Mucosa of stomach (tissue), 1 donor: ENCODE measurements around the gene FOXL2.

ENCODE experiments used
- H3K27me3 ChIP-seq: one replicate; pipeline ENCODE4 v1.7.0; 2013; ENCODE audit warnings: mild to moderate bottlenecking, low read length; ENCODE audit not compliant: control insufficient read depth, insufficient read depth
- H3K36me3 ChIP-seq: one replicate; pipeline ENCODE4 v1.7.0; 2013; ENCODE audit warnings: low read length; ENCODE audit not compliant: control insufficient read depth, insufficient read depth
- H3K4me1 ChIP-seq: one replicate; pipeline ENCODE4 v1.7.0; 2013; ENCODE audit warnings: mild to moderate bottlenecking, low read length; ENCODE audit not compliant: control insufficient read depth, insufficient read depth
- H3K4me3 ChIP-seq: one replicate; pipeline ENCODE4 v1.7.0; 2013; ENCODE audit warnings: low read length
- H3K9ac ChIP-seq: one replicate; pipeline ENCODE4 v1.7.0; 2013; ENCODE audit warnings: mild to moderate bottlenecking, low read length, moderate library complexity
- H3K9me3 ChIP-seq: one replicate; pipeline ENCODE4 v1.7.0; 2013; ENCODE audit warnings: mild to moderate bottlenecking, low read length, moderate library complexity; ENCODE audit not compliant: control insufficient read depth
- donor health status: Pancreatic carcinoma.

FOXL2 gene

DNA sequence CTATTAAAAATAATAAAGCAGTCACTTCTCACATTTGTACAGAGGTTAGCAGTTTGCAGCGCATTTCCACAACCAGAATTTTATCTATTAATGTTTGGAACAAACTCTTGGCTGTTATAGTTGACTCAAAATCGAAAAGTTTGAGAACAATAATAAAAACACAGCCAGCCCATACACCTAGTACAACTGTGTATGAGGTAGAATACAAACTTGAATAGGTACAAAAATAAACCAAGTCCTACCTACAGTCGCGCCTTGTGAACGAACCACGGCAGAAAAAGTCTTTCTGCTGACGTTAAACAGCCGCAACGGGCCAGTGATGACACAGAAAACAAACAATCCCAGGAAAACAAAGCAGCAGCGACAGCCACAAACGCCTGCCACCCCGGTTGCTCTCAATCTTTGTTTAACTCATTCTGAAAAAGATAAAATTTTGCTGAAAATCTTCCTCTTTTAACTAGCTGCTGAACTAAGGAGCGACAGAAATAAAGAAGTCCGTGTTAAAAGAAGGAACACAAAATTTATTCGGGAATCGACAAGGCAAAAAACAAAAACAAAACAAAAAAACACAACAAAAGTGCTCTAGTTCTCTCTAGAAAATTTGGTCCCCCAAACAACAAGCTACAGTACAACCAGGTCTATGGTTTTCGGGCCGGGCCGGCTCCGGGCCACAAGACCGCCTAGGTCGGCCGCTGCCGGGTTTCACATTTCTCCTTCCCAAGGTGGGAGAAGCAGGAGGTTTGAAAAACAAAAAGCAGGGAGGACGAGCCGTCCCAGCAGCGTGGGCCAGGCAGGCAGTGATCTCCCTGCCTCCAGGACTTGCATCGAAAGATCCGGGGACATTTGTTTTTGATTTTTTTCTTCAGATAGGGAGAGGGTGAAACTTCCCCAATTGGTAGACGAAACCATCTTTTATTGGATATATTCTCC is 2.9 kb downstream of the FOXL2 start:
- Histone ChIP-seq H3K9ac (no peak overlapping the region), H3K27me3 (peaks cover 98% of the 10 kb centered on the region), H3K9me3 (no peaks in the 10 kb centered on the region), H3K4me1 (peaks cover 36% of the 10 kb centered on the region), H3K4me3 (no peak overlapping the region), H3K36me3 (no peaks in the 10 kb centered on the region)

DNA sequence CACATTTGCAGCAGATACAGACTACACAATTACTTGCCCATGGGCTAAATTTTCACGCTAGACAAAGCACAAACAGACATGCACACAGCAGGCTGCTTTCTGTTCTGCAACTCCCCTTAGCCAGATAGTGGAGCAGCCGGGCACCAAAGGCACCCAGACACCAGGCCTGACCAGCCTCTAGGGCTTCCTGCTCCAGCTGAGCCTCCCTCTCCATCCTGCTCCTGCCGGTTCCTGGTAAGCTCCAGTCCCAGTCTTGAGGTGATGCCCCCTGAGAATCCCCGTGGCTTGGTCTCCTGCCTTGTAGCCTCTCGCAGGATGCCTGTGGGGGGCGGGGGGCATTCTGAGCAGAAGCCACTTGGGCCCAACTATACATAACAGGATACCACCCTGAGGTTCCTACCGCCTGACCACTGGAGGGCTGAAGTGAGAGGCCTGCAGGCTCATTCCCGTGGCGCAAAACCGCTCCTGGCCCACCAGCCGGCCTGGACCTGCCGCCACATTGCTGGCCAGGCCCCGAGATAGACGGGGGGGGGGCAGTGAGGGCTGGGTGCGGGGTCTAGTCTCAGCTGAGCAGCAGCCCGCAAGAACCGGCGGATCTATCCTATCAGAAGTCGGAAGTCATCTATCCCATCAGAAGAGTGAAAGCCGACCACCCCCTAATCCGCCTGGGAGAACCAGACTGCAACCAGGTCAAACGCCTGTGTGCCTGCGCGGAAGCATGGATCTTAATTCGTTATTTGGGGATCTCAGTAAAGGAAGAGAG is 3.9 kb downstream of the FOXL2 start:
- Histone ChIP-seq H3K36me3 (no peaks in the 10 kb centered on the region), H3K4me1 (peaks cover 44% of the 10 kb centered on the region), H3K27me3 (peaks cover 98% of the 10 kb centered on the region), H3K9ac (no peak overlapping the region), H3K4me3 (no peak overlapping the region), H3K9me3 (no peaks in the 10 kb centered on the region)

- no peak overlapping the region for H3K9ac ChIP-seq
- H3K36me3 ChIP-seq = no peaks in the 10 kb centered on the region
- peaks cover 98% of the 10 kb centered on the region for H3K27me3 ChIP-seq
- no peak overlapping the region for H3K4me3 ChIP-seq
- peaks cover 51% of the 10 kb centered on the region for H3K4me1 ChIP-seq
- H3K9me3 ChIP-seq = no peaks in the 10 kb centered on the region
These were observed 4.7 kb downstream of the FOXL2 start for GRCh38 chr3:138942271-138942670.

DNA sequence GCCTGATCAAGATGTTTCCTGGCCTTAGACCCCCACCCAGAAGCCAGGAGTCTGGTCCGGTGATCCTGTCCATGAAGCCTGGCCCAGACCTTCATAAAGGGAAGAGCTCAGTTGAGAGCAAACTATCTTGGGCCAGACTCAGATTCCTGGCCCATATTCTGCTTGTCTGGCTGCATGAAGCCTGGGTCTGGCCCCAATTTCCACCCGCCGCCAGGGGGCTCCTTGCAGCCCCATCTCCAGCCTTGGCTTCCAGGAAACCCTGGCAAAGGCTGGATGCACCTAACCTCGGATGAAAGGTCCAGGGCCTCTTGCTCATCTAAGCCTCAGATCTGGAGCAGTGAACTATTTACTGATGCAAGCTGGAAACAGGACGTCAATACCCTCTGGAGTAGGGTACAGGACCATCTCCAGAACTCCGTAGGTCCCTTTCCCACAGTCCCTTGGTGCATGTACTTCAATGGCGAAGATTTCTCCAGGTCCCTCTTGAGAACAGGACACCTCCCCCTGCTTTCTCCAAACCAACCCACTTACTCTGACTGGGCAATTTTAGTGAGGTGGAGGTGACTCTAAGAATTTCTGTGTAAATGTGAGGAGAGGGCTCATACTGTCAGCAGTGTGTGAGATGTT is 5.6 kb downstream of the FOXL2 start:
- no peak overlapping the region for H3K4me3 ChIP-seq
- H3K36me3 ChIP-seq = no peaks in the 10 kb centered on the region
- H3K27me3 ChIP-seq = peaks cover 98% of the 10 kb centered on the region
- H3K4me1 ChIP-seq = peaks cover 51% of the 10 kb centered on the region
- no peak overlapping the region for H3K9ac ChIP-seq
- no peaks in the 10 kb centered on the region for H3K9me3 ChIP-seq

GRCh38 chr3:138940446-138940845 is 6.5 kb downstream of the FOXL2 start:
- no peak overlapping the region for H3K4me3 ChIP-seq
- H3K9me3 ChIP-seq = no peaks in the 10 kb centered on the region
- H3K36me3 ChIP-seq = no peaks in the 10 kb centered on the region
- peaks cover 53% of the 10 kb centered on the region for H3K4me1 ChIP-seq
- H3K9ac ChIP-seq = no peak overlapping the region
- H3K27me3 ChIP-seq = peaks cover 100% of the 10 kb centered on the region

DNA sequence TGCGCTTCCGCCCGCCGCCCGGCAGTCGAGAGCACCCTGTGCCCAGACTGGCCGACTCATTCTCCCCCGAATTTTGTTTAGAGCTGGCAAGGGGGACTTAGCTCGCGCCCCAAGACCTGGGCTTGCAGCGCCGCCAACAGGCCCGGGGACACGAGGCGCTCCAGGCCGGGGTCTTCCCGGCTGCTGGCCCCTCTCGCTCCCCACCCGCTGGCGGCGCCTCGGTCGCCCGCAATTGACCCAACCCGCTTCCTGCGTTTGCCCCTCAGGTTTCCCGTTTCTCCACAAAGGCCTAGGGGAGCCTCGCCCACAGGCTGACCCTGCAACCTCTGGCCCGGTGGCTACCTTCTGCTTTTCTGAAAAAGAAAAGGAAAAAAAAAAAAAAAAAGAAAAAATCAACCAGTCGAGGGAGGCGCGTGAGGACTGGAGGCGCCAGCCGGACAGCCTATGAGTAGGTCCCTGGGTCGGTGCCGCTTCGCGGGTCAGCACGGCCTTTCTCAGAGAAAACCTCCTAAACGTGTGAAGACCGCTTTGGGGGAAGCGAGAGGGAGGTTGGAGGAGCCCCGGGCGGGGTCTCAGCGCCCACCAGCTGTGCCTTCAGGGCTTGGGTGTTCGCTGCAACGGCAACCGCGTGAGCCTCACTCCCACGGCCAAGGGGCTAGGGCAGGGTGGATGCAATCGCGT is 7.2 kb downstream of the FOXL2 start:
- peaks cover 98% of the 10 kb centered on the region for H3K27me3 ChIP-seq
- no peak overlapping the region for H3K9ac ChIP-seq
- H3K9me3 ChIP-seq = no peaks in the 10 kb centered on the region
- peaks cover 46% of the 10 kb centered on the region for H3K4me1 ChIP-seq
- no peaks in the 10 kb centered on the region for H3K36me3 ChIP-seq
- H3K4me3 ChIP-seq = no peak overlapping the region

DNA sequence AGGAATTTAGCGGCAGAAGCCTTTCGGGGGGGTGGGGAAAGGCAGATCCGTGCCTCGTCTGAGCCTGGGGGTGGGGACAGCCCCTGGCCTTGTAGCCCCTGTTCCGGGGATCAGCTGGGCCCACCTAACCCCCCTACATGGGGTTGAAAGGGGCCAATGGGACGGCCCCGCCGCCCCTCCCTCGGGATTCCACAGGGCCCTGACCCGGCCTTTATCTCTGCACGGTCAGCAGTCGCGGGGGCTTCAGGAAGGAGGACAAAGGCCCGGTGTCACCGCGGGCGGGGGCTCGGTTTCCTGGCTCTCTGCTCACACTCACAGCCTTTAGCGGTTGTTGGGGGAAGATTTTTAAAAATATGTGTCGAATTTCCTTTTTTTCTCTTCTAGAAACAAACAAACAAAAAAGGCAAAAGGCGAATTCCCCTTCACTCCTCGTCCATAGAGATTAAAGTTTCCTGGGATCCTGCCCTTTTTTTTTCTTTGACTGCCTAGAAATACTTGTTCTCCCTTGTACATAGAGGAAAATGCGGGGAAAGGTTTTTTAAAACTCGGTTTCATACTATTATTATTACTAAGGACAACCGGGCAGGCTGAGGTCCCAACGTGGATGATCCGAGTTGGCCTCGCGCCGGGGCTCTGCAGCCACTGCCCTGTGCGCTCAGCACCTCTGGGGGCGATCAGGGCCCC is 7.9 kb downstream of the FOXL2 start:
- Histone ChIP-seq H3K27me3 (peaks cover 98% of the 10 kb centered on the region), H3K36me3 (no peaks in the 10 kb centered on the region), H3K9me3 (no peaks in the 10 kb centered on the region), H3K9ac (no peak overlapping the region), H3K4me3 (no peak overlapping the region), H3K4me1 (peaks cover 41% of the 10 kb centered on the region)

GRCh38 chr3:138938056-138938876 is 8.7 kb downstream of the FOXL2 start:
- H3K4me3 ChIP-seq = no peak overlapping the region

DNA sequence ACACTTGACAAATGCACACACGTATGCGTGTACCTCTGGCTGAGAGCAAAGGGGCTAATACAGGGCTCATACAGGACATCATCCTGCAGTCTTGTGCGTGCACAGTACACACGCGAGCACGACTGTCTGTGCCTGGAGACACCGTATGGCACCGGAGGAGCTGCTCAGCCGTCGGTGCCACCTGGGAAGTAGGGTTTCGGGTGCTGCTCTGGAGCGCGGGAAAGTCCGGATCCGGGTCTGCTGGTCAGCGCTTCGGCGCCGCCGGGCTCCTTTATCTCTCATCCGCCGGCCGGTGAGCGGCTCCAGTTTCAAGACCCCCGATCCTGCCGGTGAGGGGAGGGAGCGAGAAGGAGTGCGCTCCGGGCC is 9.3 kb downstream of the FOXL2 start:
- H3K9me3 ChIP-seq = no peaks in the 10 kb centered on the region
- H3K27me3 ChIP-seq = peaks cover 86% of the 10 kb centered on the region
- H3K36me3 ChIP-seq = no peaks in the 10 kb centered on the region
- peaks cover 41% of the 10 kb centered on the region for H3K4me1 ChIP-seq
- no peak overlapping the region for H3K9ac ChIP-seq
- H3K4me3 ChIP-seq = no peak overlapping the region

More at GRCh38 chr3:138938056-138938876, 8.7 kb downstream of the FOXL2 start:
- peaks cover 92% of the 10 kb centered on the region for H3K27me3 ChIP-seq
- no peaks in the 10 kb centered on the region for H3K36me3 ChIP-seq
- no peaks in the 10 kb centered on the region for H3K9me3 ChIP-seq
- H3K4me1 ChIP-seq = peaks cover 41% of the 10 kb centered on the region
- H3K9ac ChIP-seq = no peak overlapping the region

- Histone ChIP-seq H3K4me1 (peaks cover 41% of the 10 kb centered on the region), H3K36me3 (no peaks in the 10 kb centered on the region), H3K4me3 (no peak overlapping the region), H3K9me3 (no peaks in the 10 kb centered on the region), H3K27me3 (peaks cover 79% of the 10 kb centered on the region), H3K9ac (no peak overlapping the region)
These were observed 9.9 kb downstream of the FOXL2 start for GRCh38 chr3:138936741-138937689.
